Heart right ventricle (tissue), 16 donors: Measurements from ENCODE around the gene PRKN. TPM values are rescaled to one million over a fixed set of nuclear protein-coding genes. Genes with fewer than 3 reads are reported as not detected.

Experiments used
- ATAC-seq, 8 donors: fragments of 200-7000 bp; cut with Tn5 transposase; one replicate each; pipeline ENCODE4 v1.9.1; 2020; ENCODE audit warnings: mild to moderate bottlenecking in 8 of 8, moderate library complexity in 8 of 8, moderate number of reproducible peaks in 1 of 8
- DNase-seq, 2 donors: peaks; one replicate each; pipeline ENCODE4 v3.0.0-alpha.2; 2020
- H3K27ac ChIP-seq, 10 donors: fragments of 200-600 bp; sonication (generic) in 2 of 10; one replicate each; pipeline versions ENCODE4 v1.5.0 to v1.8.0; 2020 to 2022; ENCODE audit warnings: mild to moderate bottlenecking in 3 of 10
- H3K27me3 ChIP-seq, 7 donors: fragments of 200-600 bp; one replicate each; pipeline ENCODE4 v1.8.0; 2021 to 2022; ENCODE audit warnings: mild to moderate bottlenecking in 2 of 7
- H3K36me3 ChIP-seq, 9 donors: fragments of 200-600 bp; sonication (generic) in 1 of 9; one replicate each; pipeline versions ENCODE4 v1.5.0 to v1.8.0; 2020 to 2022; ENCODE audit warnings: mild to moderate bottlenecking in 2 of 9
- H3K4me1 ChIP-seq, 9 donors: fragments of 200-600 bp; sonication (generic) in 1 of 9; one replicate each; pipeline versions ENCODE4 v1.5.0 to v1.8.0; 2020 to 2022; ENCODE audit warnings: mild to moderate bottlenecking in 4 of 9
- H3K4me3 ChIP-seq, 10 donors: fragments of 200-600 bp; sonication (generic) in 2 of 10; one replicate each; pipeline versions ENCODE4 v1.5.0 to v1.8.0; 2020 to 2022; ENCODE audit warnings: mild to moderate bottlenecking in 7 of 10, moderate library complexity in 2 of 10
- H3K9me3 ChIP-seq, 11 donors: fragments of 200-600 bp in 10 of 11; sonication (generic) in 2 of 11; one replicate each; pipeline versions ENCODE4 v1.5.0 to v1.8.0; 2013 to 2022; ENCODE audit warnings: mild to moderate bottlenecking in 2 of 11, control low read depth in 1 of 11, moderate library complexity in 1 of 11
- CTCF ChIP-seq, 9 donors: fragments of 200-600 bp; sonication (generic) in 2 of 9; IDR thresholded peaks; one replicate each; pipeline versions ENCODE4 v1.5.0 to v1.8.0; 2021 to 2022; ENCODE audit warnings: antibody characterized with exemption in 9 of 9, mild to moderate bottlenecking in 5 of 9, moderate library complexity in 1 of 9
- WGBS, 2 donors: extraction: QIAGEN DNeasy Blood & Tissue Kit; methylation state at CpG; one replicate each; pipeline ENCODE4 v1.1.7; 2013; ENCODE audit warnings: inconsistent platforms in 1 of 2; 5-methylcytosine and 5-hydroxymethylcytosine counted together
- intact Hi-C, 10 donors: fragments of 100-400 bp; cut with DNase I; formaldehyde crosslinking; loops; one replicate each; pipeline versions ENCODE4 v1.11.1 to v1.14.2; 2022
- polyA plus RNA-seq, 2 donors: library from polyadenylated mRNA; stranded (reverse); fragments of 200-250 nt; gene quantifications; one replicate each; pipeline ENCODE4 v1.2.3, GENCODE V29; 2013
- total RNA-seq, 10 donors: library from RNA; stranded (reverse); fragmentation: NEBNext Ultra II Directional in 3 of 10; extraction: Animal tissue kit (Norgen Biotek cat#: 25700) in 3 of 10; gene quantifications; one replicate each; pipeline versions ENCODE4 v1.2.1 to v1.2.4, GENCODE V29; 2021 to 2023
- donor health status: Arrhythmogenic right ventricular cardiomyopathy.
- donor health status: ischemic (EF 13 %, LVEDD 7.1; RV severe dilation, severe dysfunction).
- donor health status: healthy with polysubstance abuse.
- donor health status: DM: no; HTN: yes; CAD: no.
- donor health status: DM: no; HTN: no; CAD: no.
- donor health status: ischemic (EF 25% LVEDD 6.9; RV normal size, moderate dysfunction).
- donor health status: ischemic (EF 25% LVEDD 5.7; RV mildly dilated, moderate dysfunction).
- donor health status: healthy.
- donor health status: DM: yes; HTN: yes; CAD: no.
- donor health status: Ischemic cardiomyopathy.
- donor health status: ischemic (EF 35%, LVEDD 5.7; RV mildly dilated, moderate dysfunction).
- donor health status: nonischemic (EF 11% LVEDD 7.7; RV severe dilation, severe dysfunction).
- donor health status: DM: yes; HTN: yes; CAD: no.
- donor health status: PGD.
- donor health status: ischemic (EF 29% LVEDD 5.4; RV normal size, mild dysfunction).
- donor health status: nonischemic (EF 23%, LVEDD 6.1; RV moderate dilation, normal function).

Gene PRKN
- total and polyA plus RNA-seq, 12 donors = 2.3 to 27.7 (median 26.3) TPM

GRCh38 chr6:162467679-162468078 lies 259.9 kb downstream of the PRKN start:
- peak; percentile 35 to 37 for DNase-seq
- peak in 2 of 9 donors; percentile 19 to 20 for TF ChIP-seq CTCF (IDR thresholded peaks at IDR 0.05)
- Histone ChIP-seq H3K4me1 (peaks cover 0 to 12% (median 0%) of the 10 kb centered on the region in 9 donors), H3K27me3 (no peaks in the 10 kb centered on the region), H3K4me3 (no peak overlapping the region), H3K27ac (peak overlapping the region in 9 of 10 donors; percentile 28 to 85 (median 76)), H3K36me3 (no peaks in the 10 kb centered on the region), H3K9me3 (no peaks in the 10 kb centered on the region)
- intact Hi-C loops = loop anchor here in 1 of 10 donors (5.0 kb wide), 1 partner anchor 280 kb away; no protein-coding TSS in a partner anchor
- WGBS, 2 donors = 61 to 75% methylated on average over 9 of the region's 9 CpGs
- ATAC-seq = peak; percentile 63 to 95 (median 92)

- DNase-seq (no peak), ATAC-seq (no peak)
- H3K4me3 ChIP-seq = no peak overlapping the region
- H3K27ac ChIP-seq = no peak overlapping the region
- TF ChIP-seq CTCF (IDR thresholded peaks at IDR 0.05) = no peak
- H3K27me3 ChIP-seq = no peaks in the 10 kb centered on the region
- intact Hi-C loops = no loop called here
- peaks cover 0 to 7% (median 0%) of the 10 kb centered on the region in 11 donors for H3K9me3 ChIP-seq
- H3K4me1 ChIP-seq = peaks cover 0 to 10% (median 0%) of the 10 kb centered on the region in 9 donors
- 60 to 70% methylated on average over 1 of the region's 1 CpG for WGBS, 2 donors
- H3K36me3 ChIP-seq = no peaks in the 10 kb centered on the region
Observed at GRCh38 chr6:162463576-162463975, 264.0 kb downstream of the PRKN start.

- Histone ChIP-seq H3K4me3 (no peak overlapping the region), H3K9me3 (peaks cover 0 to 17% (median 0%) of the 10 kb centered on the region in 11 donors), H3K4me1 (peaks cover 0 to 2% (median 0%) of the 10 kb centered on the region in 9 donors), H3K36me3 (no peaks in the 10 kb centered on the region), H3K27ac (no peak overlapping the region), H3K27me3 (no peaks in the 10 kb centered on the region)
- intact Hi-C loops = no loop called here
- ATAC-seq (no peak), DNase-seq (no peak)
- TF ChIP-seq CTCF (IDR thresholded peaks at IDR 0.05) = no peak
Observed at GRCh38 chr6:162459985-162460384, 267.6 kb downstream of the PRKN start.

- Histone ChIP-seq H3K36me3 (no peaks in the 10 kb centered on the region), H3K4me1 (peaks cover 0 to 4% (median 0%) of the 10 kb centered on the region in 9 donors), H3K4me3 (no peak overlapping the region), H3K27ac (no peak overlapping the region), H3K27me3 (no peaks in the 10 kb centered on the region), H3K9me3 (peaks cover 0 to 2% (median 0%) of the 10 kb centered on the region in 11 donors)
- no peak for DNase-seq
- 87 to 88% methylated on average over 9 of the region's 9 CpGs for WGBS, 2 donors
- intact Hi-C loops = no loop called here
- TF ChIP-seq CTCF (IDR thresholded peaks at IDR 0.05) = no peak
- ATAC-seq = no peak
Observed at GRCh38 chr6:162450358-162450757, 277.2 kb downstream of the PRKN start.
